RPMI7951 (cell line): ENCODE results near the gene ACTN2. TPM values are rescaled to one million over a fixed set of nuclear protein-coding genes. Genes with fewer than 3 reads are reported as not detected.
A peak's percentile ranks its signal among the peaks of the same experiment; 100 is the strongest.

Source experiments
- DNase-seq: peaks from one replicate; pipeline ENCODE4 v3.0.0-alpha.2; 2012; ENCODE audit warnings: low read depth
- total RNA-seq: library from RNA; depleted of rRNA; stranded (reverse); fragments of >200 nt; shearing (Covaris generic); gene quantifications from 2 replicates; pipeline ENCODE4 v1.2.3, GENCODE V29; 2014

The ACTN2 gene
- total RNA-seq, 1 experiment from 2014 or later: 0.48 TPM

GRCh38 chr1:236742421-236743160 lies 56.3 kb downstream of the ACTN2 start:
- no peak for DNase-seq

- no peak for DNase-seq
Measured at GRCh38 chr1:236744533-236744932, 58.2 kb downstream of the ACTN2 start.

- DNase-seq: no peak
Measured at GRCh38 chr1:236746785-236747184, 60.5 kb downstream of the ACTN2 start.

GRCh38 chr1:236747311-236747985 lies 61.1 kb downstream of the ACTN2 start:
- no peak for DNase-seq

- DNase-seq: no peak
Measured at GRCh38 chr1:236748268-236748870, 62.1 kb downstream of the ACTN2 start.

GRCh38 chr1:236750928-236751327 lies 64.6 kb downstream of the ACTN2 start:
- DNase-seq: no peak

GRCh38 chr1:236751385-236751784 lies 65.1 kb downstream of the ACTN2 start:
- DNase-seq: no peak

- DNase-seq: no peak
Measured at GRCh38 chr1:236751935-236752334, 65.6 kb downstream of the ACTN2 start.

- peak; percentile 40 for DNase-seq
Measured at GRCh38 chr1:236753516-236753915, 67.2 kb downstream of the ACTN2 start.

- no peak for DNase-seq
Measured at GRCh38 chr1:236753964-236754363, 67.7 kb downstream of the ACTN2 start.

GRCh38 chr1:236754525-236755210 lies 68.4 kb downstream of the ACTN2 start:
- no peak for DNase-seq

- DNase-seq: no peak
Measured at GRCh38 chr1:236757640-236758039, 71.3 kb downstream of the ACTN2 start.

GRCh38 chr1:236759252-236759859 lies 73.1 kb downstream of the ACTN2 start:
- peak; percentile 43 for DNase-seq

- DNase-seq: peak; percentile 4
Measured at GRCh38 chr1:236760480-236760879, 74.2 kb downstream of the ACTN2 start.

- peak; percentile 1 for DNase-seq
Measured at GRCh38 chr1:236760986-236761385, 74.7 kb downstream of the ACTN2 start.

- DNase-seq: no peak
Measured at GRCh38 chr1:236761397-236762132, 75.3 kb downstream of the ACTN2 start.

GRCh38 chr1:236762410-236762809 lies 76.1 kb downstream of the ACTN2 start:
- no peak for DNase-seq

GRCh38 chr1:236765831-236766230 lies 79.5 kb downstream of the ACTN2 start:
- DNase-seq: no peak

- DNase-seq: no peak
Measured at GRCh38 chr1:236766506-236766905, 80.2 kb downstream of the ACTN2 start.

- no peak for DNase-seq
Measured at GRCh38 chr1:236767276-236767675, 81.0 kb downstream of the ACTN2 start.

GRCh38 chr1:236768601-236769000 lies 82.3 kb downstream of the ACTN2 start:
- DNase-seq: peak; percentile 4
